Ovary (tissue), 9 donors: ENCODE measurements around the gene RASGRF2. TPM values are rescaled to one million over a fixed set of nuclear protein-coding genes. Genes with fewer than 3 reads are reported as not detected.

Experiments
- DNase-seq, 5 donors: peaks; one replicate each; pipeline ENCODE4 v3.0.0-alpha.2; 2019 to 2020
- H3K27ac ChIP-seq, 2 donors: fragments of 200-600 bp; one replicate each; pipeline versions ENCODE4 v1.5.1 to v1.8.0; 2019 to 2022
- H3K27me3 ChIP-seq: fragments of 200-600 bp; one replicate; pipeline ENCODE4 v1.8.0; 2022
- H3K36me3 ChIP-seq: fragments of 200-600 bp; sonication (generic); one replicate; pipeline ENCODE4 v1.5.1; 2019
- H3K4me1 ChIP-seq: one replicate; pipeline ENCODE4 v1.8.1; 2013; ENCODE audit warnings: mild to moderate bottlenecking, moderate library complexity; ENCODE audit not compliant: insufficient read depth
- H3K4me3 ChIP-seq: fragments of 200-600 bp; sonication (generic); one replicate; pipeline ENCODE4 v1.5.1; 2017
- H3K9me3 ChIP-seq, 2 donors: fragments of 200-600 bp in 1 of 2; sonication (generic) in 1 of 2; one replicate each; pipeline versions ENCODE4 v1.5.1 to v1.8.1; 2013 to 2019; ENCODE audit warnings: mild to moderate bottlenecking in 1 of 2, moderate library complexity in 1 of 2
- EP300 ChIP-seq: sonication (generic); formaldehyde crosslinking; IDR thresholded peaks from one replicate; pipeline ENCODE4 v1.6.1; 2017; ENCODE audit warnings: antibody characterized with exemption
- POLR2A ChIP-seq: fragments of 450-650 bp; IDR thresholded peaks from one replicate; pipeline ENCODE4 v1.6.1; 2017; ENCODE audit warnings: antibody characterized with exemption, mild to moderate bottlenecking, moderate library complexity
- WGBS, 3 donors: extraction: QIAGEN DNeasy Blood & Tissue Kit in 1 of 3; methylation state at CpG; one replicate each; pipeline versions ENCODE4 v1.1.5 to v1.1.7; 2013 to 2017; 5-methylcytosine and 5-hydroxymethylcytosine counted together
- intact Hi-C, 4 donors: fragments of 100-400 bp; cut with DNase I; formaldehyde crosslinking; loops; one replicate each; pipeline versions ENCODE4 v1.11.0 to v1.15.1; 2022 to 2023
- polyA plus RNA-seq, 2 donors: library from polyadenylated mRNA; stranded (reverse); fragments of 200-250 nt in 1 of 2; fragments of 350-450 nt in 1 of 2; fragmentation: Illumina TruSeq in 1 of 2; extraction: RNeasy Lipid Tissue Mini Kit (QIAGEN cat#74804) in 1 of 2; gene quantifications; one replicate each; pipeline ENCODE4 v1.2.3, GENCODE V29; 2013 to 2014
- total RNA-seq, 7 donors: library from RNA; depleted of rRNA in 2 of 7; stranded (reverse); fragments of >200 nt in 2 of 7; fragmentation: NEBNext Ultra II Directional in 3 of 7; extraction: Animal tissue kit (Norgen Biotek cat#: 25700) in 3 of 7; gene quantifications; one replicate each; pipeline versions ENCODE4 v1.1.0 to v1.2.4, GENCODE V29; 2016 to 2023
- TF ChIP-seq, protein P1 (sequence below), 3 donors: fragments of 450-650 bp in 2 of 3; fragments of 200-600 bp in 1 of 3; IDR thresholded peaks; one replicate each; pipeline versions ENCODE4 v1.5.1 to v1.8.0; 2016 to 2022; ENCODE audit warnings: antibody characterized with exemption in 3 of 3, mild to moderate bottlenecking in 1 of 3
- donor health status: DM: no; HTN: no; CAD: no; lungs with moderate emphysema.
- donor health status: DM: no; HTN: no; CAD: no.
- donor health status: Bipolar disorder and iron deficiency.
- donor health status: DM: yes; HTN: yes; CAD: no.
- donor health status: DM: no; HTN: no; CAD: no.
- donor health status: DM: yes; HTN: yes; CAD: no.

RASGRF2 gene
- total and polyA plus RNA-seq, 9 donors, result 8.6 to 55.1 (median 23.0) TPM

DNA sequence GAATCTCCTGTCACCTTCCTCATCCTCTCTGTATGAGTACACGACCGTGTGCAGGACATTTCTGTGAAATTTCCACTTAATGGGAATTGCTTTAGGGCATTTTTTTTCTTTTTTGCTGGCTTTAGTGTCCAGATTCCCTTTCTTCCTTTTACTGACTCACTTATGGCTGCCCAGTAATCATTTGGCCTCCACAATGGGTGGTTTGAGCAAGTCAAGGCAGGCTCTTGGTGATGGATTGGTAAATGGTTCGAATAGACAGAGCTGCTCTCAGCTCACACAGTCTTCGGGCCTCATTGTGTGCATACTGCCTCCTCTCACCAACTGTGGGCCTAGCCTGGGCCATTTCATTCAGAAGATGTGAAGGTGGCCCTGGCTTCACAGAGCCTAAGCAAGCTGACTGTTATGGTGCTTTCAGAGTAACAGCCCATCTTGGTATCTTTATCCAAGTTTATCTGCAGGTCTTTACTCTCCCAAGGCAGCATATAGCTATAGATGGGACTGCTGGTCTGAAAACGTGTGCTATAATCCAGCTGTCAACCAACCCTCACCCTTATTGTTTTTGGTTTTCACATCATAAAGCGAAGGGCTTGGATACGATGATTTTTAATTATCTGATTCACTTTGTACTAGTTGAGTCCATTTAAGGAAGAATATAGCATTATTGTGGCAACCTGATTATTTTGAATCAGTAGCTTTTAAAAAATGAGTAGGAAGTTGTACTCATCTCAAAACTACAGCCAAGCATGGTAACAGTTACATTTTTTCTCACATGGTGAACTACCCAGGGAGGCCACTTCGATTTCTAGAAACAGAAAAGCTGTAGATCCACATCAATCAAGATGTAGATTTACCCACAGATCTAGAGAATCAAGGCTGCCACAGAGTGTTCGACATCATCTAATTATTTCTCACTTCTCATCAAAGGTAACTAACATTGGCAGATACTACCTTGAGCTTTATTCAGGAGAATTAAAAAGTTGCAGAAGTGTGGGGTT, 222.5 kb downstream of the RASGRF2 start:
- Histone ChIP-seq H3K9me3 (no peaks in the 10 kb centered on the region), H3K27ac (no peak overlapping the region), H3K36me3 (no peaks in the 10 kb centered on the region), H3K4me1 (no peaks in the 10 kb centered on the region), H3K4me3 (no peak overlapping the region), H3K27me3 (no peaks in the 10 kb centered on the region)
- TF ChIP-seq POLR2A, result no peak
- no peak for TF ChIP-seq EP300
- TF ChIP-seq, protein P1, sequence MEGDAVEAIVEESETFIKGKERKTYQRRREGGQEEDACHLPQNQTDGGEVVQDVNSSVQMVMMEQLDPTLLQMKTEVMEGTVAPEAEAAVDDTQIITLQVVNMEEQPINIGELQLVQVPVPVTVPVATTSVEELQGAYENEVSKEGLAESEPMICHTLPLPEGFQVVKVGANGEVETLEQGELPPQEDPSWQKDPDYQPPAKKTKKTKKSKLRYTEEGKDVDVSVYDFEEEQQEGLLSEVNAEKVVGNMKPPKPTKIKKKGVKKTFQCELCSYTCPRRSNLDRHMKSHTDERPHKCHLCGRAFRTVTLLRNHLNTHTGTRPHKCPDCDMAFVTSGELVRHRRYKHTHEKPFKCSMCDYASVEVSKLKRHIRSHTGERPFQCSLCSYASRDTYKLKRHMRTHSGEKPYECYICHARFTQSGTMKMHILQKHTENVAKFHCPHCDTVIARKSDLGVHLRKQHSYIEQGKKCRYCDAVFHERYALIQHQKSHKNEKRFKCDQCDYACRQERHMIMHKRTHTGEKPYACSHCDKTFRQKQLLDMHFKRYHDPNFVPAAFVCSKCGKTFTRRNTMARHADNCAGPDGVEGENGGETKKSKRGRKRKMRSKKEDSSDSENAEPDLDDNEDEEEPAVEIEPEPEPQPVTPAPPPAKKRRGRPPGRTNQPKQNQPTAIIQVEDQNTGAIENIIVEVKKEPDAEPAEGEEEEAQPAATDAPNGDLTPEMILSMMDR (IDR thresholded peaks at IDR 0.05), result no peak
- DNase-seq, result no peak
- 91 to 93% (median 92%) methylated on average over 9 of the region's 9 CpGs for WGBS, 3 donors
- intact Hi-C loops, result no loop called here

DNA sequence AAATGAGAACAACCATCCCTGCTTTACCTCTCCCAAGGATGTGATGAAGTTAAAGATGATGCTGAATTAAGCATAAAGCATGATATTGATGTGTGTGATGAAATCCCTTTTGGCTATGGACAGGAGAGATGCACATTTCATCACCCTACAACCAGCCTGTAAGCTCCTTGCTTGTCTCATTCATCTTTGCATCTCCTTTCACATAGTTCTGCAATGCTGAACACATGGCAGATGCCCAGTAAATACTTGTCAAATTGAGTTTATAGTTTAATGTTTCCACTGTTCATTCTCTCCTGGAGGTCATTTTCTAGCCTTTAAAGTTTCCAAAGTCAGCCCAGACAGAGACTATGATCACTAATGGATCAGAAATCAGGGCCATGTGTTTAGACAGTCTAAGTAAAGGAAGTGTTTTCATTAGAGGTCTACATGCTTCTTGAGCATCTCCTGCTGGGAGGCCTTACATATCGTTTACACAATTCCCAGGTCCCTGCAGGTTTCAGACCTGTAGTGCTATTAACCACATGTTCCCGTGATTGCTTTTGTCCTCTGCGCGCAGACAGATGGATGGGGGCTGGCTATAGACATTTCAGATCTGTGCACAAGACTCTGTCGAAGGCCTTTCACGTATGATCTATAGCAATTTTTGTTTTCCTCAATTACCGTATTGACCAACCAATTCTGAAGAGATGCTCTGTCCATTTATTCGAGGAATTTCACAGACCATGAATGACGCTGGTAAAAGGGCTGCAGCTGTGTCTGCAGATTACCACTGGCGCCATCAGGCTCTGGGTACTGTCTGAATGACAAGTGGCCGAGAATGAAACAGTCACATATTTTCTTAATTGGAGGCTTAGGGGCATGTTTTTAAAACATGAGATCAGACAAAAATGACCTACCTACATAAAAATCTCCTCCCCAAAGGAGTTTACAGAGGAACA, 223.9 kb downstream of the RASGRF2 start:
- DNase-seq, result no peak
- Histone ChIP-seq H3K27me3 (no peaks in the 10 kb centered on the region), H3K4me3 (no peak overlapping the region), H3K36me3 (no peaks in the 10 kb centered on the region), H3K27ac (no peak overlapping the region), H3K4me1 (no peaks in the 10 kb centered on the region), H3K9me3 (no peaks in the 10 kb centered on the region)
- intact Hi-C loops, result no loop called here
- TF ChIP-seq POLR2A, result no peak
- TF ChIP-seq, protein P1 (IDR thresholded peaks at IDR 0.05), result no peak
- no peak for TF ChIP-seq EP300
- WGBS, 3 donors, result 83 to 88% (median 87%) methylated on average over 11 of the region's 11 CpGs

DNA sequence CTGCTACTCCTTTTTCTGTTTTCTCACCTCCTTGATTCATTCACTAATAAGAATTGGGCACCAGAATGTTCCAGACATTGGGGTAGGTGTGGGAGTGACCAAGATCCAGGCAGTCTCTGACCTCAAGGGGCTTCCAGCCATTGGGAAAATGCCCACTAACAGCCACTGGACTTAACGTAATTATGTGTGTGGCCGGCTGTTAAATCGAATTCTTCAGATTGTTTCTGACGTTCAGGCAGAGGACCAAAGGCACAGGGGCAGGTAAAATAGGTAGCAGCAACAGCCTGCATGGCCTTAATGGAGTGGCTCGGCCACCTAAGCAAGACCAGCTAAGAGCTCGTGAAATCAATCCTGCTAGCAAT, 224.6 kb downstream of the RASGRF2 start:
- no peaks in the 10 kb centered on the region for H3K27me3 ChIP-seq
- no peak overlapping the region for H3K27ac ChIP-seq
- intact Hi-C loops, result no loop called here
- H3K36me3 ChIP-seq, result no peaks in the 10 kb centered on the region
- TF ChIP-seq EP300 (no peak), POLR2A (no peak)
- no peak for DNase-seq
- no peak overlapping the region for H3K4me3 ChIP-seq
- no peaks in the 10 kb centered on the region for H3K9me3 ChIP-seq
- WGBS, 3 donors, result 87 to 90% (median 87%) methylated on average over 6 of the region's 6 CpGs
- H3K4me1 ChIP-seq, result no peaks in the 10 kb centered on the region

DNA sequence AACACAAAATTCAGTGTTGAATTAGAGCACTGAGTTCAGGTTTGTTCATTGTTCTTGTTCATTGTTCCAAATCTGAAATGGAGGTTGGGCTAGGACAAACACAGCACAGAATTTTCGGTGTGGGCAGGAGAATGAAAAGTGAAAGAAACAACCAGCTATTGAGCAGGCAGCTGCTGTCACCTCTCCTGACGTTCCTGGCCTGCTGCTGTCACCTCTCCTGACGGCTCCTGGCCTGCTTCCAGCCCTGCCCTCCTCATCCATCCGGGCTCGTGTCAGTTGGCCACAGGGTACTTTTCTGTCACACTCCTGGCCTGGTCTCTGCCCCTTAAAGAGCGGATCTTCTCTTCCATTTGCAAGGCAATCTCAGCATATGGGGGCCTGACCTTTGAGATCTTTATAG, 227.7 kb downstream of the RASGRF2 start:
- Histone ChIP-seq H3K27me3 (no peaks in the 10 kb centered on the region), H3K9me3 (no peaks in the 10 kb centered on the region), H3K27ac (no peak overlapping the region), H3K4me3 (no peak overlapping the region), H3K36me3 (no peaks in the 10 kb centered on the region), H3K4me1 (no peaks in the 10 kb centered on the region)
- 60 to 69% (median 63%) methylated on average over 6 of the region's 6 CpGs for WGBS, 3 donors
- TF ChIP-seq, protein P1 (IDR thresholded peaks at IDR 0.05), result no peak
- TF ChIP-seq EP300, result no peak
- TF ChIP-seq POLR2A, result no peak
- intact Hi-C loops, result no loop called here
- DNase-seq, result no peak
